ENCODE results near the gene GJA3. TPM values are rescaled to one million over a fixed set of nuclear protein-coding genes. Genes with fewer than 3 reads are reported as not detected.

GJA3 gene
- total and polyA plus RNA-seq, 2 donors (not counting 3 experiments of a cell fraction or from before 2014, with no cell fraction given): not detected

DNA sequence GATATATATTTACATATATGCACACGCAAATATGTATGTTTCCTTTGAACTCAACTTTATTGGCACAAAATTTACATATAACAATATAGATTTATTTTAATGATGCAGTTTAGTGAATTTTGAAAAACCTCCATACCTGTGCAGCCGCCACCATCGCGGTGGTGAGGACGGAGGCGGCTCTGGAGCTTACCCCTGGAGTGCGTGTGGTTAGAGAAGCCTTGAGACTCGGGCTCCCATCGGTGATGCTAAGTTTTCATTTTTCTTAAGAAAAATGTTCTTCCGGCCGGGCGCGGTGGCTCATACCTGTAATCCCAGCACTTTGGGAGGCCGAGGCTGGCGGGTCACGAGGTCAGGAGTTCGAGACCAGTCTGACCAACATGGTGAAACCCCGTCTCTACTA, 31.8 kb downstream of the GJA3 start:
- POLR2A ChIA-PET: no interaction called here
- Histone ChIP-seq H3K9me3 (replicated peaks; ENCODE audit: control insufficient read depth, insufficient read depth, low read length) (no peaks in the 10 kb centered on the region), H3K4me1 (ENCODE audit: control insufficient read depth, extremely low read depth, insufficient read depth, low read length) (peaks cover 4% of the 10 kb centered on the region), H3K4me3 (replicated peaks in 1 of 3; ENCODE audit: insufficient read depth in 1 of 3, low read depth in 1 of 3, low read length in 3 of 3) (no peak overlapping the region), H3K79me2 (ENCODE audit: control insufficient read depth, insufficient read depth, low read length) (no peaks in the 10 kb centered on the region), H3K4me2 (ENCODE audit: insufficient read depth, low read length) (no peak overlapping the region), H2AFZ (ENCODE audit: low read depth, low read length) (no peak overlapping the region), H3K36me3 (ENCODE audit: control insufficient read depth in 2 of 2, extremely low read depth in 1 of 2, insufficient read depth in 2 of 2, low read length in 2 of 2) (no peaks in the 10 kb centered on the region), H4K20me1 (replicated peaks; ENCODE audit: control insufficient read depth, extremely low read depth, insufficient read depth, low read length) (no peaks in the 10 kb centered on the region), H3K27ac (ENCODE audit: insufficient read depth, low read depth, low read length) (no peak overlapping the region), H3K9ac (replicated peaks; ENCODE audit: extremely low read depth, insufficient read depth, low read length) (no peak overlapping the region), H3K9me1 (replicated peaks; ENCODE audit: control insufficient read depth, extremely low read depth, insufficient read depth, low read length) (no peaks in the 10 kb centered on the region), H3K27me3 (ENCODE audit: control insufficient read depth in 2 of 2, insufficient read depth in 2 of 2, low read length in 2 of 2) (peaks cover 23 to 29% of the 10 kb centered on the region in 2 experiments)
- intact Hi-C loops (cut with micrococcal nuclease): no loop called here
- dilution Hi-C loops (cut with MboI; ENCODE audit: extremely low pct_ligation_motif_present, low sequenced_read_pairs): no loop called here
- BruUV-seq (replicated peaks): no TSS peak
- DNase-seq (ENCODE audit: low read depth, low spot score) (no peak), FAIRE-seq (no peak)
- CTCF ChIA-PET: interaction anchor here (1.3 to 1.4 kb wide), 2 partner anchors 43 to 202 kb away, joined by 3 read pairs; no protein-coding TSS in a partner anchor
- TF ChIP-seq, protein P1, sequence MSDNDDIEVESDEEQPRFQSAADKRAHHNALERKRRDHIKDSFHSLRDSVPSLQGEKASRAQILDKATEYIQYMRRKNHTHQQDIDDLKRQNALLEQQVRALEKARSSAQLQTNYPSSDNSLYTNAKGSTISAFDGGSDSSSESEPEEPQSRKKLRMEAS (IDR thresholded peaks at IDR 0.05; ENCODE audit: insufficient read depth, insufficient read length): no peak
- TF ChIP-seq, protein P2, sequence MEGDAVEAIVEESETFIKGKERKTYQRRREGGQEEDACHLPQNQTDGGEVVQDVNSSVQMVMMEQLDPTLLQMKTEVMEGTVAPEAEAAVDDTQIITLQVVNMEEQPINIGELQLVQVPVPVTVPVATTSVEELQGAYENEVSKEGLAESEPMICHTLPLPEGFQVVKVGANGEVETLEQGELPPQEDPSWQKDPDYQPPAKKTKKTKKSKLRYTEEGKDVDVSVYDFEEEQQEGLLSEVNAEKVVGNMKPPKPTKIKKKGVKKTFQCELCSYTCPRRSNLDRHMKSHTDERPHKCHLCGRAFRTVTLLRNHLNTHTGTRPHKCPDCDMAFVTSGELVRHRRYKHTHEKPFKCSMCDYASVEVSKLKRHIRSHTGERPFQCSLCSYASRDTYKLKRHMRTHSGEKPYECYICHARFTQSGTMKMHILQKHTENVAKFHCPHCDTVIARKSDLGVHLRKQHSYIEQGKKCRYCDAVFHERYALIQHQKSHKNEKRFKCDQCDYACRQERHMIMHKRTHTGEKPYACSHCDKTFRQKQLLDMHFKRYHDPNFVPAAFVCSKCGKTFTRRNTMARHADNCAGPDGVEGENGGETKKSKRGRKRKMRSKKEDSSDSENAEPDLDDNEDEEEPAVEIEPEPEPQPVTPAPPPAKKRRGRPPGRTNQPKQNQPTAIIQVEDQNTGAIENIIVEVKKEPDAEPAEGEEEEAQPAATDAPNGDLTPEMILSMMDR (IDR thresholded peaks at IDR 0.05; ENCODE audit: extremely low read depth in 1 of 2, insufficient read depth in 1 of 2, low read depth in 1 of 2, low read length in 2 of 2): no peak
- TF ChIP-seq EZH2 (IDR thresholded peaks at IDR 0.05; ENCODE audit: borderline replicate concordance, low read depth, low read length, severe bottlenecking) (no peak), POLR2AphosphoS5 (IDR thresholded peaks at IDR 0.05; ENCODE audit: insufficient read depth, low read depth, low read length) (no peak), FOS (IDR thresholded peaks at IDR 0.05; ENCODE audit: borderline replicate concordance, insufficient read depth, low read length) (no peak), JUN (IDR thresholded peaks at IDR 0.05; ENCODE audit: borderline replicate concordance, insufficient read depth, insufficient read length, low read depth) (no peak), MYC (IDR thresholded peaks at IDR 0.05; ENCODE audit: low read depth, low read length) (no peak), GATA2 (IDR thresholded peaks at IDR 0.05; ENCODE audit: insufficient read depth, insufficient read length, low read depth, low read length) (no peak), POLR2A (IDR thresholded peaks at IDR 0.05; ENCODE audit: low read depth, low read length) (no peak)

Measured in endothelial cell of umbilical vein (primary cell).